Tibial nerve (tissue), 4 donors: Measurements from ENCODE around the gene DKK3.

ENCODE experiments used
- CTCF ChIP-seq, 5 experiments: fragments of 200-600 bp in 3 of 5; fragments of 450-650 bp in 2 of 5; sonication (generic) in 3 of 5; IDR thresholded peaks; one replicate each; pipeline ENCODE4 v1.5.1; 2016 to 2019; ENCODE audit warnings: antibody characterized with exemption in 5 of 5, mild to moderate bottlenecking in 3 of 5, moderate library complexity in 2 of 5
- EP300 ChIP-seq, 2 donors: sonication (generic); formaldehyde crosslinking; IDR thresholded peaks; one replicate each; pipeline ENCODE4 v1.6.1; 2017; ENCODE audit warnings: antibody characterized with exemption in 2 of 2, mild to moderate bottlenecking in 1 of 2

GRCh38 chr11:11987503-11988022 is 20.9 kb downstream of the DKK3 start:
- TF ChIP-seq CTCF (IDR thresholded peaks at IDR 0.05), result peak in 3 of 5 experiments; percentile 17 to 40 (median 18)
- no peak for TF ChIP-seq EP300 (IDR thresholded peaks at IDR 0.05)
